SU-DHL-6 (cell line): ENCODE measurements around the gene CCDC39.

Experiments
- H2AFZ ChIP-seq: fragments of 200-600 bp; sonication (generic); 2 replicates; pipeline ENCODE4 v1.6.1; 2014; ENCODE audit warnings: low read depth, mild to moderate bottlenecking, moderate library complexity, mixed read lengths, antibody characterized with exemption, low read length; ENCODE audit not compliant: severe bottlenecking
- H3F3A ChIP-seq: fragments of 200-600 bp; shearing (Covaris generic); 2 replicates; pipeline ENCODE4 v1.6.0; 2016; ENCODE audit warnings: antibody characterized with exemption, mild to moderate bottlenecking; ENCODE audit not compliant: insufficient read depth
- H3K27ac ChIP-seq: fragments of 200-600 bp; sonication (generic); 2 replicates; pipeline ENCODE4 v1.5.1; 2016; ENCODE audit warnings: low read depth, mild to moderate bottlenecking, low read length, moderate library complexity, mixed read lengths
- H3K27me3 ChIP-seq: fragments of 200-600 bp; sonication (generic), shearing (Covaris generic); 2 replicates; pipeline ENCODE4 v1.6.0; 2014; ENCODE audit warnings: mild to moderate bottlenecking, low read length
- H3K36me3 ChIP-seq: fragments of 200-600 bp; sonication (generic); 2 replicates; pipeline ENCODE4 v1.6.1; 2014; ENCODE audit warnings: mild to moderate bottlenecking, low read length, mixed read lengths
- H3K4me2 ChIP-seq: fragments of 300-600, 200-600 bp; shearing (Covaris generic), sonication (generic); 2 replicates; pipeline ENCODE4 v1.6.0; 2014; ENCODE audit warnings: low read length, low read depth, mild to moderate bottlenecking; ENCODE audit not compliant: poor library complexity, severe bottlenecking
- H3K4me3 ChIP-seq: fragments of 200-600 bp; sonication (generic); 2 replicates; pipeline ENCODE4 v1.5.1; 2014; ENCODE audit warnings: antibody characterized with exemption, low read length, mild to moderate bottlenecking, mixed read lengths; ENCODE audit not compliant: insufficient read depth, poor library complexity, severe bottlenecking
- H3K79me2 ChIP-seq: fragments of 200-600 bp; sonication (generic); 2 replicates; pipeline ENCODE4 v1.6.1; 2014; ENCODE audit warnings: mild to moderate bottlenecking, low read length, moderate library complexity; ENCODE audit not compliant: insufficient read depth
- H3K9ac ChIP-seq: fragments of 200-600 bp; sonication (generic); 2 replicates; pipeline ENCODE4 v1.7.0; 2014; ENCODE audit warnings: mild to moderate bottlenecking, low read length
- H3K9me2 ChIP-seq: fragments of 200-600 bp; sonication (generic); replicated peaks from 2 replicates; pipeline ENCODE4 v1.6.1; 2014; ENCODE audit warnings: low read length; ENCODE audit not compliant: insufficient read depth
- H3K9me3 ChIP-seq: fragments of 200-600 bp; sonication (generic); 2 replicates; pipeline ENCODE4 v1.6.1; 2014; ENCODE audit warnings: low read length, mixed read lengths; ENCODE audit not compliant: insufficient read depth
- H4K20me1 ChIP-seq: fragments of 200-600 bp; sonication (generic); 2 replicates; pipeline ENCODE4 v1.6.1; 2014; ENCODE audit warnings: low read depth, mild to moderate bottlenecking, antibody characterized with exemption, low read length, moderate library complexity, mixed read lengths
- EZH2phosphoT487 ChIP-seq: fragments of 200-600 bp; sonication (generic), shearing (Covaris generic); conservative IDR thresholded peaks from 2 replicates; pipeline ENCODE4 v1.6.1; 2018; ENCODE audit warnings: mild to moderate bottlenecking, antibody characterized with exemption, low read length, moderate library complexity, mixed read lengths
- TF ChIP-seq, protein P1 (sequence below): fragments of 200-600 bp; sonication (generic); IDR thresholded peaks from one replicate; pipeline ENCODE4 v1.5.1; 2017; ENCODE audit warnings: antibody characterized with exemption, mild to moderate bottlenecking, low read length, moderate library complexity; ENCODE audit not compliant: insufficient read depth, poor library complexity, severe bottlenecking

Gene CCDC39

GRCh38 chr3:180679178-180680096, at the start of gene CCDC39:
Gene CCDC39, minus strand, starts transcription at chr3:180679489. Its CDS starts 109 bp downstream, at chr3:180679380.
- no peaks in the 10 kb centered on the region for H4K20me1 ChIP-seq
- peak within 1 kb of the TSS; percentile 55 for H3K4me2 ChIP-seq
- no peaks in the 10 kb centered on the region for H3K9me2 ChIP-seq
- H3K27ac ChIP-seq, result no peak within 1 kb of the TSS
- H3K79me2 ChIP-seq, result no peaks in the 10 kb centered on the region
- H3K9ac ChIP-seq, result no peak within 1 kb of the TSS
- peak within 1 kb of the TSS; percentile 86 for H2AFZ ChIP-seq
- peak within 1 kb of the TSS; percentile 38 for H3K4me3 ChIP-seq
- no peaks in the 10 kb centered on the region for H3K9me3 ChIP-seq
- no peaks in the 10 kb centered on the region for H3K27me3 ChIP-seq
- TF ChIP-seq EZH2phosphoT487, result 0 out of 2 replicates have a peak, but pooled peaks have one; percentile 12
- TF ChIP-seq, protein P1, sequence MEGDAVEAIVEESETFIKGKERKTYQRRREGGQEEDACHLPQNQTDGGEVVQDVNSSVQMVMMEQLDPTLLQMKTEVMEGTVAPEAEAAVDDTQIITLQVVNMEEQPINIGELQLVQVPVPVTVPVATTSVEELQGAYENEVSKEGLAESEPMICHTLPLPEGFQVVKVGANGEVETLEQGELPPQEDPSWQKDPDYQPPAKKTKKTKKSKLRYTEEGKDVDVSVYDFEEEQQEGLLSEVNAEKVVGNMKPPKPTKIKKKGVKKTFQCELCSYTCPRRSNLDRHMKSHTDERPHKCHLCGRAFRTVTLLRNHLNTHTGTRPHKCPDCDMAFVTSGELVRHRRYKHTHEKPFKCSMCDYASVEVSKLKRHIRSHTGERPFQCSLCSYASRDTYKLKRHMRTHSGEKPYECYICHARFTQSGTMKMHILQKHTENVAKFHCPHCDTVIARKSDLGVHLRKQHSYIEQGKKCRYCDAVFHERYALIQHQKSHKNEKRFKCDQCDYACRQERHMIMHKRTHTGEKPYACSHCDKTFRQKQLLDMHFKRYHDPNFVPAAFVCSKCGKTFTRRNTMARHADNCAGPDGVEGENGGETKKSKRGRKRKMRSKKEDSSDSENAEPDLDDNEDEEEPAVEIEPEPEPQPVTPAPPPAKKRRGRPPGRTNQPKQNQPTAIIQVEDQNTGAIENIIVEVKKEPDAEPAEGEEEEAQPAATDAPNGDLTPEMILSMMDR, result no peak
- no peaks in the 10 kb centered on the region for H3K36me3 ChIP-seq
- H3F3A ChIP-seq, result no peaks in the 10 kb centered on the region

- Histone ChIP-seq H3K36me3 (no peaks in the 10 kb centered on the region), H3K27ac (no peak overlapping the region), H3K4me3 (no peak overlapping the region), H3K9me2 (no peaks in the 10 kb centered on the region), H3F3A (no peaks in the 10 kb centered on the region), H2AFZ (no peak overlapping the region), H4K20me1 (peaks cover 6% of the 10 kb centered on the region; the same call in 1 of the 2 replicates), H3K27me3 (no peaks in the 10 kb centered on the region), H3K9ac (no peak overlapping the region), H3K9me3 (no peaks in the 10 kb centered on the region), H3K79me2 (no peaks in the 10 kb centered on the region), H3K4me2 (no peak overlapping the region)
- TF ChIP-seq, protein P1, result no peak
- TF ChIP-seq EZH2phosphoT487, result no peak
Measured at GRCh38 chr3:180720012-180720411, 40.7 kb upstream of the CCDC39 start.

- no peaks in the 10 kb centered on the region for H3F3A ChIP-seq
- no peak overlapping the region for H3K4me3 ChIP-seq
- H3K4me2 ChIP-seq, result no peak overlapping the region
- H3K27me3 ChIP-seq, result no peaks in the 10 kb centered on the region
- H3K79me2 ChIP-seq, result no peaks in the 10 kb centered on the region
- H2AFZ ChIP-seq, result no peak overlapping the region
- no peak overlapping the region for H3K27ac ChIP-seq
- H3K9ac ChIP-seq, result no peak overlapping the region
- H4K20me1 ChIP-seq, result no peaks in the 10 kb centered on the region
- H3K36me3 ChIP-seq, result no peaks in the 10 kb centered on the region
- no peak for TF ChIP-seq EZH2phosphoT487
- TF ChIP-seq, protein P1, result no peak
- H3K9me2 ChIP-seq, result no peaks in the 10 kb centered on the region
- no peaks in the 10 kb centered on the region for H3K9me3 ChIP-seq
Measured at GRCh38 chr3:180707896-180708295, 28.6 kb upstream of the CCDC39 start.
